ENCODE results near the gene RBP3. TPM values are rescaled to one million over a fixed set of nuclear protein-coding genes. Genes with fewer than 3 reads are reported as not detected.

The RBP3 gene
- total RNA-seq, 1 experiment from 2014 or later: not detected

- intact Hi-C loops (cut with micrococcal nuclease; ENCODE audit: unreplicated experiment): no loop called here
- no peaks in the 10 kb centered on the region for H3K9me3 Mint-ChIP-seq (ENCODE audit: unreplicated experiment)
- Histone ChIP-seq H3K36me3 (ENCODE audit: control insufficient read depth, insufficient read depth, low read length) (peaks cover 1% of the 10 kb centered on the region; the same call in 1 of the 2 replicates), H3K9me3 (no peaks in the 10 kb centered on the region), H3K27me3 (replicated peaks; ENCODE audit: control insufficient read depth, insufficient read depth, low read length) (no peaks in the 10 kb centered on the region), H3K4me1 (peaks cover 36% of the 10 kb centered on the region), H3K4me3 (ENCODE audit: low read depth, low read length) (no peak overlapping the region)
- ChIA-PET CTCF (interaction anchor here (0.7 to 1.2 kb wide), 3 partner anchors 25 to 1728 kb away, joined by 3 to 4 read pairs (median 4); no protein-coding TSS in a partner anchor), POLR2A (no interaction called here)
- no peaks in the 10 kb centered on the region for H3K36me3 Mint-ChIP-seq (ENCODE audit: insufficient read depth, unreplicated experiment)
- peaks cover 41% of the 10 kb centered on the region for H3K4me1 Mint-ChIP-seq (ENCODE audit: low read depth, unreplicated experiment)
- no peak for TF ChIP-seq CTCF (IDR thresholded peaks at IDR 0.05; ENCODE audit: insufficient read depth in 1 of 2, low read depth in 1 of 2, low read length in 1 of 2, severe bottlenecking in 1 of 2, unreplicated experiment in 1 of 2)
- H3K27ac Mint-ChIP-seq (ENCODE audit: unreplicated experiment): peak overlapping the region; percentile 17
- DNase-seq: no peak
- peaks cover 8% of the 10 kb centered on the region for H3K27me3 Mint-ChIP-seq (ENCODE audit: insufficient read depth, unreplicated experiment)
- BruUV-seq (replicated peaks): no TSS peak
- H3K4me3 Mint-ChIP-seq (ENCODE audit: unreplicated experiment): no peak overlapping the region
Observed at GRCh38 chr10:47379901-47380300, 31.7 kb downstream of the RBP3 start.

DNA sequence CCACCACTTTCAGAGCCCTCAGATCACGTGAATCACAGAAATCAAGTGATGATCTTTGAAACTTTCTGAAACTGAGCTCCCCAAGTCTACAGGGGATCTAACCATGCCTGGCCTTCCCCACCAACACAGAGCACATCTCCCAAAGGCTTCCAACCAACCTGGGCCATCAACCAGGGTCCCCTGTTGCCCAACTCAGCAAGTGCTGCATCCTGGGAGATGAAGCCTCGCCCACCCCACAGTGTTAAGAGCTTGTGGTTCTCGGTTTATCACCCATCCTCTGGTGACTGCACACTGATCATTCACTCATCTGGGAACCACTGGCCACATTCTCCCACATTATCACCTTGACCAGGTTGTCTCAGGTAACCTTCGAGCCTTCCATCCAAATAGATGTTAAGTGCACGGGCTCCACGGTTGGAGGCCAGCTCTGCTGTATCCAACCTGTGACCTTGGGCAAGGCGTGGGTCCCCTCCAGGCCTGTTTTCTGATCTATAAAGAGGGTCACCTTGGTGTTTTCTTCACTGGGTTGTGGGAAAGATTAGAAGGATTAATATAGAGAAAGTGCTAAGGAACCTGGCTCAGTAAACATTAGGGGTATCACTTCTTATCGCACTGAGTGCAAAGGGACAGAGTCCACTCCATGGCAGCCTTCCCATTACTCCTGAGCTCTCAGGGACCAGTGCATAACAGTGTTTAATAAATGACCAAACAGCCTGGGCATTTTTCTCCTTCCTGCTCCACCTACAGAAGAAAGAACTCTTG, 32.4 kb downstream of the RBP3 start:
- H3K4me3 Mint-ChIP-seq (ENCODE audit: unreplicated experiment): no peak overlapping the region
- H3K4me3 ChIP-seq (ENCODE audit: low read depth, low read length): no peak overlapping the region
- H3K27me3 Mint-ChIP-seq (ENCODE audit: insufficient read depth, unreplicated experiment): peaks cover 8% of the 10 kb centered on the region
- peaks cover 3% of the 10 kb centered on the region; the same call in 1 of the 2 replicates for H3K9me3 ChIP-seq
- H3K4me1 Mint-ChIP-seq (ENCODE audit: low read depth, unreplicated experiment): peaks cover 47% of the 10 kb centered on the region
- no TSS peak for BruUV-seq (replicated peaks)
- TF ChIP-seq CTCF (IDR thresholded peaks at IDR 0.05; ENCODE audit: insufficient read depth in 1 of 2, low read depth in 1 of 2, low read length in 1 of 2, severe bottlenecking in 1 of 2, unreplicated experiment in 1 of 2): no peak
- peak overlapping the region; percentile 17 for H3K27ac Mint-ChIP-seq (ENCODE audit: unreplicated experiment)
- intact Hi-C loops (cut with micrococcal nuclease; ENCODE audit: unreplicated experiment): no loop called here
- peaks cover 41% of the 10 kb centered on the region for H3K4me1 ChIP-seq
- CTCF ChIA-PET: interaction anchor here (0.7 to 1.2 kb wide), 5 partner anchors 19 to 1728 kb away, joined by 3 to 4 read pairs (median 3); no protein-coding TSS in a partner anchor
- H3K36me3 Mint-ChIP-seq (ENCODE audit: insufficient read depth, unreplicated experiment): peaks cover under 1% of the 10 kb centered on the region
- no peaks in the 10 kb centered on the region for H3K27me3 ChIP-seq (replicated peaks; ENCODE audit: control insufficient read depth, insufficient read depth, low read length)
- H3K36me3 ChIP-seq (ENCODE audit: control insufficient read depth, insufficient read depth, low read length): peaks cover 1% of the 10 kb centered on the region; the same call in 1 of the 2 replicates
- H3K9me3 Mint-ChIP-seq (ENCODE audit: unreplicated experiment): no peaks in the 10 kb centered on the region
- POLR2A ChIA-PET: no interaction called here
- peak; percentile 57 to 78 for DNase-seq

DNA sequence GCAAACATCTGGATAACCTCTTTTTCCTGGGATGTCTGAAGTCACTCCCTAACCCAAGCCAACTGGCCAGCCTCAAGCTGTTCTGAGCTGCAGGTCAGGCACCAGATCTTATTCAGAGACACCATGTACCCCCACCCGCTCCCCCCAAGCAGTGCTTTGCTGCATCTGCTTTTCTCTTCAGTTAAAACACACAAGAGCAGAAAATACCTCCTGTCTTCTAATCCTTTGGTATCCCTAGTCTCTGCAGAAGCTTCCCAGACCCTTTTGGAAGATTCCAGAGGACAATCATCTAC, 32.9 kb downstream of the RBP3 start:
- no peak overlapping the region for H3K4me3 ChIP-seq (ENCODE audit: low read depth, low read length)
- Mint-ChIP-seq H3K27ac (ENCODE audit: unreplicated experiment) (peak overlapping the region; percentile 17), H3K9me3 (ENCODE audit: unreplicated experiment) (no peaks in the 10 kb centered on the region), H3K4me1 (ENCODE audit: low read depth, unreplicated experiment) (peaks cover 49% of the 10 kb centered on the region), H3K4me3 (ENCODE audit: unreplicated experiment) (no peak overlapping the region), H3K27me3 (ENCODE audit: insufficient read depth, unreplicated experiment) (peaks cover 8% of the 10 kb centered on the region), H3K36me3 (ENCODE audit: insufficient read depth, unreplicated experiment) (peaks cover 4% of the 10 kb centered on the region)
- BruUV-seq (replicated peaks): no TSS peak
- no peak for DNase-seq
- CTCF ChIA-PET: interaction anchor here (0.8 to 1.2 kb wide), 3 partner anchors 19 to 73 kb away, joined by 3 to 4 read pairs (median 3); no protein-coding TSS in a partner anchor
- no peak for TF ChIP-seq CTCF (IDR thresholded peaks at IDR 0.05; ENCODE audit: insufficient read depth in 1 of 2, low read depth in 1 of 2, low read length in 1 of 2, severe bottlenecking in 1 of 2, unreplicated experiment in 1 of 2)
- H3K4me1 ChIP-seq: peaks cover 41% of the 10 kb centered on the region
- H3K27me3 ChIP-seq (replicated peaks; ENCODE audit: control insufficient read depth, insufficient read depth, low read length): no peaks in the 10 kb centered on the region
- POLR2A ChIA-PET: no interaction called here
- H3K36me3 ChIP-seq (ENCODE audit: control insufficient read depth, insufficient read depth, low read length): peaks cover 1% of the 10 kb centered on the region; the same call in 1 of the 2 replicates
- peaks cover 4% of the 10 kb centered on the region; the same call in 1 of the 2 replicates for H3K9me3 ChIP-seq
- intact Hi-C loops (cut with micrococcal nuclease; ENCODE audit: unreplicated experiment): no loop called here

Data from Caco-2 (cell line).